Fibroblast of lung (primary cell): ENCODE data around the gene CTXND2. TPM values are rescaled to one million over a fixed set of nuclear protein-coding genes. Genes with fewer than 3 reads are reported as not detected.

Experiments
- DNase-seq, 2 donors: peaks; one replicate each; pipeline versions ENCODE4 v3.0.0 to v3.0.0-alpha.2; 2010; ENCODE audit warnings: low read depth in 2 of 2
- H2AFZ ChIP-seq: 2 replicates; pipeline ENCODE4 v1.5.1; 2012; ENCODE audit warnings: low read length, control low read depth, inconsistent platforms
- H3K27ac ChIP-seq: 2 replicates; pipeline ENCODE4 v1.5.1; 2011; ENCODE audit warnings: low read length, control low read depth; ENCODE audit not compliant: insufficient read depth
- H3K27me3 ChIP-seq: 2 replicates; pipeline ENCODE4 v1.5.1; 2011; ENCODE audit warnings: mild to moderate bottlenecking, low read length; ENCODE audit not compliant: control insufficient read depth, insufficient read depth
- H3K36me3 ChIP-seq: 2 replicates; pipeline ENCODE4 v1.5.1; 2011; ENCODE audit warnings: low read length; ENCODE audit not compliant: control insufficient read depth, insufficient read depth
- H3K4me1 ChIP-seq: 2 replicates; pipeline ENCODE4 v1.5.1; 2011; ENCODE audit warnings: low read length; ENCODE audit not compliant: control insufficient read depth, insufficient read depth; ENCODE audit errors: extremely low read depth
- H3K4me2 ChIP-seq: 2 replicates; pipeline ENCODE4 v1.5.1; 2011; ENCODE audit warnings: low read length, control low read depth; ENCODE audit not compliant: insufficient read depth; ENCODE audit errors: extremely low read depth
- H3K4me3 ChIP-seq, 4 experiments: fragments of 200-600 bp in 1 of 4; sonication (generic) in 1 of 4; replicated peaks in 1 of 4; 2 replicates each; pipeline ENCODE4 v1.5.1; 2011 to 2016; ENCODE audit warnings: low read length in 4 of 4, low read depth in 3 of 4, mild to moderate bottlenecking in 3 of 4, control low read depth in 2 of 4, inconsistent platforms in 1 of 4, mixed read lengths in 1 of 4; ENCODE audit not compliant: insufficient read depth in 1 of 4; ENCODE audit errors: control extremely low read depth in 1 of 4
- H3K79me2 ChIP-seq: 2 replicates; pipeline ENCODE4 v1.5.1; 2012; ENCODE audit warnings: mild to moderate bottlenecking, low read length, inconsistent platforms; ENCODE audit not compliant: control insufficient read depth, insufficient read depth
- H3K9ac ChIP-seq: 2 replicates; pipeline ENCODE4 v1.5.1; 2011; ENCODE audit warnings: mild to moderate bottlenecking, low read length, control low read depth; ENCODE audit not compliant: insufficient read depth
- H3K9me3 ChIP-seq: 2 replicates; pipeline ENCODE4 v1.5.1; 2012; ENCODE audit warnings: low read depth, low read length; ENCODE audit not compliant: control insufficient read depth, insufficient read depth
- H4K20me1 ChIP-seq: 2 replicates; pipeline ENCODE4 v1.5.1; 2011; ENCODE audit warnings: low read length; ENCODE audit not compliant: control insufficient read depth, insufficient read depth; ENCODE audit errors: extremely low read depth
- EZH2 ChIP-seq: IDR thresholded peaks from 2 replicates; pipeline ENCODE4 v1.5.1; 2012; ENCODE audit warnings: low read length, control low read depth, mild to moderate bottlenecking; ENCODE audit errors: missing control alignments
- polyA plus RNA-seq, 2 donors: library from polyadenylated mRNA; depleted of rRNA in 1 of 2; stranded (reverse) in 1 of 2; unstranded in 1 of 2; fragments of >200 nt; gene quantifications; 2 replicates each; pipeline ENCODE4 v1.2.1, GENCODE V29; 2011 to 2012; ENCODE audit warnings: missing spikeins in 1 of 2
- total RNA-seq: library from RNA; depleted of rRNA; stranded (reverse); fragments of >200 nt; gene quantifications from 2 replicates; pipeline ENCODE4 v1.2.1, GENCODE V29; 2014
- TF ChIP-seq, protein P1 (sequence below), 2 donors: IDR thresholded peaks in 1 of 2; conservative IDR thresholded peaks in 1 of 2; 1 replicate in 1 of 2; 2 replicates in 1 of 2; pipeline ENCODE4 v1.5.1; 2011 to 2012; ENCODE audit warnings: low read length in 2 of 2, control low read depth in 1 of 2, inconsistent platforms in 1 of 2, low read depth in 1 of 2, mild to moderate bottlenecking in 1 of 2

The CTXND2 gene
- total and polyA plus RNA-seq, 2 donors (not counting 1 experiment from before 2014, with no cell fraction given), result not detected

DNA sequence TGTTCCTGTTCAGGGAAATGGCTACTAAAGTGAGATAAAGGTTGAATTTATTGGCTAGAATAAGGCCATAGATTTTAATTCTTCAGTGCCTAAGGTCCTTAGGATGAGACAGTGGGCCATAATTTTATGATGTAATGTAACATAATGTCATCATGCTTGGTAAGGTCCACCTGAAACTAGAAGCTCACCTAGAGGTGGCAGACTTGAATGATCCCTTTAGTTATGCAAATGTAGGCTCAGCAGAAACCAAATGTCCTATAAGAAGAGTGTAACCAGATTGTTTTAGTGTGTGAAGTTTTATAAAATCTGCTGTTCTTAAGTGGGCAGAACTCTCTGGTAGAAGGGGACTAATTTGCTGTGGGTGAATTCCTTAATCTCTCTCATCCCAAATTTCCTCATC, 25.7 kb downstream of the CTXND2 start:
- Histone ChIP-seq H3K36me3 (no peaks in the 10 kb centered on the region), H3K27ac (no peak overlapping the region), H3K79me2 (no peaks in the 10 kb centered on the region), H3K27me3 (no peaks in the 10 kb centered on the region), H3K9ac (no peak overlapping the region), H3K4me1 (no peaks in the 10 kb centered on the region), H2AFZ (no peak overlapping the region), H3K9me3 (no peaks in the 10 kb centered on the region), H3K4me2 (no peak overlapping the region), H4K20me1 (no peaks in the 10 kb centered on the region), H3K4me3 (no peak overlapping the region)
- no peak for DNase-seq
- TF ChIP-seq, protein P1, sequence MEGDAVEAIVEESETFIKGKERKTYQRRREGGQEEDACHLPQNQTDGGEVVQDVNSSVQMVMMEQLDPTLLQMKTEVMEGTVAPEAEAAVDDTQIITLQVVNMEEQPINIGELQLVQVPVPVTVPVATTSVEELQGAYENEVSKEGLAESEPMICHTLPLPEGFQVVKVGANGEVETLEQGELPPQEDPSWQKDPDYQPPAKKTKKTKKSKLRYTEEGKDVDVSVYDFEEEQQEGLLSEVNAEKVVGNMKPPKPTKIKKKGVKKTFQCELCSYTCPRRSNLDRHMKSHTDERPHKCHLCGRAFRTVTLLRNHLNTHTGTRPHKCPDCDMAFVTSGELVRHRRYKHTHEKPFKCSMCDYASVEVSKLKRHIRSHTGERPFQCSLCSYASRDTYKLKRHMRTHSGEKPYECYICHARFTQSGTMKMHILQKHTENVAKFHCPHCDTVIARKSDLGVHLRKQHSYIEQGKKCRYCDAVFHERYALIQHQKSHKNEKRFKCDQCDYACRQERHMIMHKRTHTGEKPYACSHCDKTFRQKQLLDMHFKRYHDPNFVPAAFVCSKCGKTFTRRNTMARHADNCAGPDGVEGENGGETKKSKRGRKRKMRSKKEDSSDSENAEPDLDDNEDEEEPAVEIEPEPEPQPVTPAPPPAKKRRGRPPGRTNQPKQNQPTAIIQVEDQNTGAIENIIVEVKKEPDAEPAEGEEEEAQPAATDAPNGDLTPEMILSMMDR (conservative IDR thresholded peaks at IDR 0.05 in 1 of 2, IDR thresholded peaks at IDR 0.05 in 1 of 2; ENCODE audit: low read depth in 1 of 2, low read length in 2 of 2), result no peak
- no peak for TF ChIP-seq EZH2

DNA sequence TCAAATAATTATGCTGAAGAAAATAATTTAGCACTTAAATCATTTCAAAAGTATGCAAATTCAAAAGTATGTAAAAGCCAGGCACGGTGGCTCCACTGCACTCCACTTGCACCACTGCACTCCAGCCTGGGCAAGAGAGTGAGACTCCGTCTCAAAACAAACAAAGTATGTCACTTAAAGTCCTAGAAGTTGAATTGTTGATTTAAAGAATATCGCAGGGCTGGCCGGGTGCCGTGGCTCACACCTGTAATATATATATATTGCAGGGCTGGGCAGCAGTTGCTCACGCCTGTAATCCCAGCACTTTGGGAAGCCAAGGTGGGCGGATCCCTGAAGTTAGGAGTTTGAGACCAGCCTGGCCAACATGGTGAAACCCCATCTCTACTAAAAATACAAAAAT, 30.5 kb downstream of the CTXND2 start:
- Histone ChIP-seq H3K4me2 (no peak overlapping the region), H3K36me3 (no peaks in the 10 kb centered on the region), H3K4me3 (no peak overlapping the region), H2AFZ (no peak overlapping the region), H3K9me3 (no peaks in the 10 kb centered on the region), H3K27me3 (no peaks in the 10 kb centered on the region), H4K20me1 (no peaks in the 10 kb centered on the region), H3K27ac (no peak overlapping the region), H3K79me2 (no peaks in the 10 kb centered on the region), H3K9ac (no peak overlapping the region), H3K4me1 (no peaks in the 10 kb centered on the region)
- TF ChIP-seq EZH2, result no peak
- DNase-seq, result no peak

DNA sequence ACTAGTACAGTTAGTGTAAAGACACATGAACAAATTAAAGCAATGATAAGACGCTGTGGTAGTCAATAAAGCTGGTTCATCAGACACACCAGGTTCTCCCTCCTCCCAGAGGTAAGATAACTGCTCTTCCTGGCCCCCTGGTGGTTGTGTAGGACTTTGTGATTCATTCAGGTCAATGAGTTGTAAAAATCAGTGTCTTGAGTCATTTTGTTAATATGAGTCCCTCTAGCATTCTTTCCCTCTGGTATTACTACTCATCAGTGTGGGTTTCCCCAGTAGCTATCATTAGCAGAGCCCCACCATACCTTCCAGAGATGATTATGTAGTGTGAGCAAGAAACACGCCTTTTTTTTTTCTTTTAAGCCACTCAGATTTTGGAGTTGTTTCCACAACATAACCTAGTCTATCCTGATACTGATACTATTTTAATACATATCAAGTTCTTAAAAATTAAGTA, 35.6 kb downstream of the CTXND2 start:
- Histone ChIP-seq H4K20me1 (no peaks in the 10 kb centered on the region), H3K4me3 (no peak overlapping the region), H3K27me3 (no peaks in the 10 kb centered on the region), H3K4me2 (no peak overlapping the region), H3K9me3 (no peaks in the 10 kb centered on the region), H3K27ac (no peak overlapping the region), H3K9ac (no peak overlapping the region), H3K36me3 (no peaks in the 10 kb centered on the region), H2AFZ (no peak overlapping the region), H3K4me1 (no peaks in the 10 kb centered on the region), H3K79me2 (peaks cover 10% of the 10 kb centered on the region)
- TF ChIP-seq, protein P1 (conservative IDR thresholded peaks at IDR 0.05 in 1 of 2, IDR thresholded peaks at IDR 0.05 in 1 of 2; ENCODE audit: low read depth in 1 of 2, low read length in 2 of 2), result peak; percentile 82 to 83
- no peak for TF ChIP-seq EZH2
- DNase-seq, result peak; percentile 87 to 91
